ENCODE measurements around the gene UNKL.
A peak's percentile ranks its signal among the peaks of the same experiment; 100 is the strongest.

Gene UNKL

GRCh38 chr16:1408171-1408837 is 6.2 kb downstream of the UNKL start:
- Histone ChIP-seq H3K4me3 (ENCODE audit: low read length) (peak overlapping the region; percentile 82), H3K4me1 (ENCODE audit: control insufficient read depth, low read depth, low read length) (no peaks in the 10 kb centered on the region), H3K9ac (ENCODE audit: low read length) (no peak overlapping the region), H3K27ac (ENCODE audit: low read length) (no peak overlapping the region), H3K9me3 (ENCODE audit: control insufficient read depth, low read depth, low read length) (no peaks in the 10 kb centered on the region), H3K27me3 (ENCODE audit: control insufficient read depth, insufficient read depth, low read length) (no peaks in the 10 kb centered on the region), H3K36me3 (ENCODE audit: control insufficient read depth, low read depth, low read length) (no peaks in the 10 kb centered on the region)

DNA sequence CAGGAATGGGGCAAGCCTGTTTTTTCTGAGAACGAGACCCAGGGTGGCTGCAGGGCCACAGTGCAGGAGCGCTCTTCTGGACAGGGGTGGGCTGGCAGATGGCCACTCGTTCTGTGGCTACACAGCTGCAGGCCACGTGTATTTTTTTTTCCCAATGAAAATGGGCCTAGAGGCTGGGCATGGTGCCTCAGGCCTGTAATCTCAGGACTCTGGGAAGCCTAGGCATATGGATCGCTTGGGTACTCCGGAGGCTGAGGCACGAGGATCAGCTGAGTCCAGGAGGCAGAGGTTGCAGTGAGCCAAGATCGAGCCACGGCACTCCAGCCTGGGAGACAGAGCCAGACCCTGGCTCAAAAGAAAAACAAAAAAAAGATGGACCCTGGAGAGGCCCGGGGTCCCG is 6.8 kb downstream of the UNKL start:
- H3K9ac ChIP-seq (ENCODE audit: low read length) = no peak overlapping the region

GRCh38 chr16:1403733-1404132 is 10.8 kb downstream of the UNKL start:
- no peaks in the 10 kb centered on the region for H3K9me3 ChIP-seq (ENCODE audit: control insufficient read depth, low read depth, low read length)
- no peaks in the 10 kb centered on the region for H3K4me1 ChIP-seq (ENCODE audit: control insufficient read depth, low read depth, low read length)
- no peak overlapping the region for H3K27ac ChIP-seq (ENCODE audit: low read length)
- H3K36me3 ChIP-seq (ENCODE audit: control insufficient read depth, low read depth, low read length) = peaks cover 12% of the 10 kb centered on the region
- no peak overlapping the region for H3K9ac ChIP-seq (ENCODE audit: low read length)
- no peaks in the 10 kb centered on the region for H3K27me3 ChIP-seq (ENCODE audit: control insufficient read depth, insufficient read depth, low read length)
- no peak overlapping the region for H3K4me3 ChIP-seq (ENCODE audit: low read length)

More for the DNA sequence above, 6.8 kb downstream of the UNKL start:
- peaks cover 5% of the 10 kb centered on the region for H3K36me3 ChIP-seq (ENCODE audit: control insufficient read depth, low read depth, low read length)
- no peaks in the 10 kb centered on the region for H3K4me1 ChIP-seq (ENCODE audit: control insufficient read depth, low read depth, low read length)
- H3K27ac ChIP-seq (ENCODE audit: low read length) = no peak overlapping the region
- H3K4me3 ChIP-seq (ENCODE audit: low read length) = no peak overlapping the region
- no peaks in the 10 kb centered on the region for H3K9me3 ChIP-seq (ENCODE audit: control insufficient read depth, low read depth, low read length)
- no peaks in the 10 kb centered on the region for H3K27me3 ChIP-seq (ENCODE audit: control insufficient read depth, insufficient read depth, low read length)

- Histone ChIP-seq H3K27ac (ENCODE audit: low read length) (no peak overlapping the region), H3K9ac (ENCODE audit: low read length) (no peak overlapping the region), H3K4me3 (ENCODE audit: low read length) (no peak overlapping the region), H3K9me3 (ENCODE audit: control insufficient read depth, low read depth, low read length) (no peaks in the 10 kb centered on the region), H3K4me1 (ENCODE audit: control insufficient read depth, low read depth, low read length) (no peaks in the 10 kb centered on the region), H3K27me3 (ENCODE audit: control insufficient read depth, insufficient read depth, low read length) (no peaks in the 10 kb centered on the region), H3K36me3 (ENCODE audit: control insufficient read depth, low read depth, low read length) (peaks cover 12% of the 10 kb centered on the region)
Observed at GRCh38 chr16:1403036-1403435, 11.5 kb downstream of the UNKL start.

GRCh38 chr16:1401758-1402154 is 12.7 kb downstream of the UNKL start:
- no peak overlapping the region for H3K9ac ChIP-seq (ENCODE audit: low read length)
- H3K4me3 ChIP-seq (ENCODE audit: low read length) = no peak overlapping the region
- H3K36me3 ChIP-seq (ENCODE audit: control insufficient read depth, low read depth, low read length) = peaks cover 12% of the 10 kb centered on the region
- H3K27me3 ChIP-seq (ENCODE audit: control insufficient read depth, insufficient read depth, low read length) = no peaks in the 10 kb centered on the region
- H3K9me3 ChIP-seq (ENCODE audit: control insufficient read depth, low read depth, low read length) = no peaks in the 10 kb centered on the region
- no peak overlapping the region for H3K27ac ChIP-seq (ENCODE audit: low read length)
- H3K4me1 ChIP-seq (ENCODE audit: control insufficient read depth, low read depth, low read length) = no peaks in the 10 kb centered on the region

- H3K4me3 ChIP-seq (ENCODE audit: low read length) = no peak overlapping the region
- H3K27ac ChIP-seq (ENCODE audit: low read length) = no peak overlapping the region
- H3K9ac ChIP-seq (ENCODE audit: low read length) = no peak overlapping the region
- no peaks in the 10 kb centered on the region for H3K27me3 ChIP-seq (ENCODE audit: control insufficient read depth, insufficient read depth, low read length)
- H3K9me3 ChIP-seq (ENCODE audit: control insufficient read depth, low read depth, low read length) = no peaks in the 10 kb centered on the region
- H3K4me1 ChIP-seq (ENCODE audit: control insufficient read depth, low read depth, low read length) = no peaks in the 10 kb centered on the region
- peaks cover 12% of the 10 kb centered on the region for H3K36me3 ChIP-seq (ENCODE audit: control insufficient read depth, low read depth, low read length)
Observed at GRCh38 chr16:1401061-1401757, 13.3 kb downstream of the UNKL start.

- H3K9me3 ChIP-seq (ENCODE audit: control insufficient read depth, low read depth, low read length) = no peaks in the 10 kb centered on the region
- no peaks in the 10 kb centered on the region for H3K4me1 ChIP-seq (ENCODE audit: control insufficient read depth, low read depth, low read length)
- H3K9ac ChIP-seq (ENCODE audit: low read length) = no peak overlapping the region
- no peak overlapping the region for H3K27ac ChIP-seq (ENCODE audit: low read length)
- H3K36me3 ChIP-seq (ENCODE audit: control insufficient read depth, low read depth, low read length) = peaks cover 12% of the 10 kb centered on the region
- no peaks in the 10 kb centered on the region for H3K27me3 ChIP-seq (ENCODE audit: control insufficient read depth, insufficient read depth, low read length)
- H3K4me3 ChIP-seq (ENCODE audit: low read length) = no peak overlapping the region
Observed at GRCh38 chr16:1398826-1399581, 15.5 kb downstream of the UNKL start.

DNA sequence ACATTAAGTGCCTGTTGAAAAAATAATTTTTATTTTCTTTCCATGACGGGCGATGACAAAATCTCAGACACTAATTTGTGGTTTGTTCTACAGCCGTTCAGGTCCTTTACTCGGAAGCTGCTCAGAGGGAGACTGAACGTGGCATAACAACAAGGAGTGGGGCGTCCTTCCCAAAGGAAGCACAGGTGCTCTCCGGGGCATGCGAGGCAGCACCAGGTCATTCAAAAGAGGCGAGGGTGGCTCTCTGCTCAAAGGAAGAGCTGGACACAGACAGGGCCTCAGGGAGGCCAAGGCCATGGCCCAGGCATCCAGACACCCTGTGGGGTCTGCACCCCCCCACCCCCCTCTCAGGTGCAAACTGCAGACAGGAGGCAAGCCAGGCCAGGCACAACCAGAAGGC is 16.2 kb downstream of the UNKL start:
- Histone ChIP-seq H3K4me1 (ENCODE audit: control insufficient read depth, low read depth, low read length) (no peaks in the 10 kb centered on the region), H3K27ac (ENCODE audit: low read length) (no peak overlapping the region), H3K9me3 (ENCODE audit: control insufficient read depth, low read depth, low read length) (no peaks in the 10 kb centered on the region), H3K4me3 (ENCODE audit: low read length) (no peak overlapping the region), H3K27me3 (ENCODE audit: control insufficient read depth, insufficient read depth, low read length) (no peaks in the 10 kb centered on the region), H3K9ac (ENCODE audit: low read length) (no peak overlapping the region), H3K36me3 (ENCODE audit: control insufficient read depth, low read depth, low read length) (peaks cover 12% of the 10 kb centered on the region)

DNA sequence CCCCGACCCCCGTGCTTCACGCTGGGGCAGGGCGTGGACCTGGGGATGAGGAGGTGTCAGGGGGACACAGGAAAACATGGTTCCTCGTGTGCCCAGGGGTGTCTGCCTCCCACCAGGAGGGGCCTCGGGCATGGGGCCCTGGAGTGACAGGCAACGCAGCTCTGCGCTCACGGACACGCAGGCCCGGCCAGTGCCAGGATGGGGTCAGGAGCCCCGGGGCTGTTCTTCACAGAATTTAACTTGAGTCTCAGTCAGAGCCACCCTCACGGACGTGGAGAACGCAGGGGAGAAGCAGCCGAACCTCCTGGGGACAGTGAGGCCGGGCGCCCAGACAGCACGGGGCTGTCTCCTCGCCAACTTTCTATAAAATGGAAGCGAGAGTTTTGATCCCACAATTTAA is 16.7 kb downstream of the UNKL start:
- H3K9me3 ChIP-seq (ENCODE audit: control insufficient read depth, low read depth, low read length) = no peaks in the 10 kb centered on the region
- H3K27ac ChIP-seq (ENCODE audit: low read length) = no peak overlapping the region
- H3K4me3 ChIP-seq (ENCODE audit: low read length) = no peak overlapping the region
- H3K36me3 ChIP-seq (ENCODE audit: control insufficient read depth, low read depth, low read length) = peaks cover 8% of the 10 kb centered on the region
- H3K9ac ChIP-seq (ENCODE audit: low read length) = no peak overlapping the region
- no peaks in the 10 kb centered on the region for H3K4me1 ChIP-seq (ENCODE audit: control insufficient read depth, low read depth, low read length)
- no peaks in the 10 kb centered on the region for H3K27me3 ChIP-seq (ENCODE audit: control insufficient read depth, insufficient read depth, low read length)

GRCh38 chr16:1395444-1396031 is 19.0 kb downstream of the UNKL start:
- H3K9ac ChIP-seq (ENCODE audit: low read length) = no peak overlapping the region
- no peaks in the 10 kb centered on the region for H3K4me1 ChIP-seq (ENCODE audit: control insufficient read depth, low read depth, low read length)

DNA sequence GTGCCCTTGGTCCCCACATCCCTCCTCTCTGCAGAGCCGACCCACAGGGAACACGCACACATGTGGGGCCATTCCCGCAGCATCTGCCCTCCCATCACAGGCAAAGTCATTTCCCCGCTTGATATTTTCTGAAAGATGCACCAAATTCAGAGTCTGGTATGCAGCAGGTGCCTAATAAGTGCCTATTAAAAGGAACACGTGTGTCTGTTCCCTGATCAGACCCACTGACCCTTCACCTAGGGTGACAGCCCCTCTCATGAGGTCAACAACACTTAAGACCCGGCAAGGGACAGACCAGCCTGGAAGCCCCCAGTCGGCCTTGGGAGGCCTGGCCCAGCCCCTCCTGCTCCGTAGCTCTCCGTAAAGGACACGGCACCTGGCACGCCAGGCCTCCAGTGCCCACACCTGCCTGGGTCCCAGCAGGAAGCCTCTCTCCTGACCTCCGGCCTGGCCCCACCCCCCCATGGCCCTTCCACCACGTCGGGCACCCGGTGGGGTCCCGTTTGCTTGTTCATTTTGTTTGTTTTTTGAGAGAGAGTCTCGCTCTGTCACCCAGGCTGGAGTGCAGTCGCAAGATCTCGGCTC is 20.0 kb downstream of the UNKL start:
- Histone ChIP-seq H3K9me3 (ENCODE audit: control insufficient read depth, low read depth, low read length) (no peaks in the 10 kb centered on the region), H3K27ac (ENCODE audit: low read length) (no peak overlapping the region), H3K4me1 (ENCODE audit: control insufficient read depth, low read depth, low read length) (no peaks in the 10 kb centered on the region), H3K9ac (ENCODE audit: low read length) (no peak overlapping the region), H3K27me3 (ENCODE audit: control insufficient read depth, insufficient read depth, low read length) (no peaks in the 10 kb centered on the region), H3K4me3 (ENCODE audit: low read length) (no peak overlapping the region), H3K36me3 (ENCODE audit: control insufficient read depth, low read depth, low read length) (no peaks in the 10 kb centered on the region)

More at GRCh38 chr16:1395444-1396031, 19.0 kb downstream of the UNKL start:
- no peak overlapping the region for H3K27ac ChIP-seq (ENCODE audit: low read length)
- no peaks in the 10 kb centered on the region for H3K36me3 ChIP-seq (ENCODE audit: control insufficient read depth, low read depth, low read length)
- no peak overlapping the region for H3K4me3 ChIP-seq (ENCODE audit: low read length)
- H3K27me3 ChIP-seq (ENCODE audit: control insufficient read depth, insufficient read depth, low read length) = no peaks in the 10 kb centered on the region
- no peaks in the 10 kb centered on the region for H3K9me3 ChIP-seq (ENCODE audit: control insufficient read depth, low read depth, low read length)
